ENCODE data around the gene GRK1. TPM values are rescaled to one million over a fixed set of nuclear protein-coding genes. Genes with fewer than 3 reads are reported as not detected.

GRK1 gene
- total and polyA plus RNA-seq, 2 of the 13 experiments (the other 11 are each of a cell fraction or from before 2014, with no cell fraction given) = 0.07 to 0.12 TPM

DNA sequence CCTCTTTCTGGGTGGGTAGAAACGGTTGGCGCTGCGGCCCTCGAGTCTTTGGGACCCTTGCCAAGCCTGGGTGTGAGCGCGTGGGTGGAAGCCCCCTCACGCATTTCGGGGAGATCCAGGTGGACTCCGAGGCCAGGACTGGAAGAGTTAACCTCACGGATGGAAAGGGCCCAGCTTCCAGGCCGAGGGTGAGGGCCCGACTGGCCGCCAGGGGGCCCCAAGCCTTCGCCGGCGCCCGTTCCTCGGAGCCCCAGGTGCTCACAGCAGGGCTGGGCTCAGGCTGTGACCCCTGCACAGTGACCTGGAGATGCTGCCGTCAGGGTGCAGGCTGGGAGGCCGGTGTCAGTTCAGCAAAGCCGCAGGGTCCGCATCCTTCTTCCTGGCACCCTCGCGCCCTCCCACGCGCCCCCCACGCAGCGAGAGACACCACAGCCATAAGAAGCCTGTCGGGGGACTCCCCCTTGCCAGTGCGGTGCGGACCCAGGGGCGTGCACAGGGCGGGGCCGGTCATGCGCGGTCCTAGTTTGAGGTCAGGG, 57.8 kb downstream of the GRK1 start (continued):
- TF ChIP-seq, protein P1, sequence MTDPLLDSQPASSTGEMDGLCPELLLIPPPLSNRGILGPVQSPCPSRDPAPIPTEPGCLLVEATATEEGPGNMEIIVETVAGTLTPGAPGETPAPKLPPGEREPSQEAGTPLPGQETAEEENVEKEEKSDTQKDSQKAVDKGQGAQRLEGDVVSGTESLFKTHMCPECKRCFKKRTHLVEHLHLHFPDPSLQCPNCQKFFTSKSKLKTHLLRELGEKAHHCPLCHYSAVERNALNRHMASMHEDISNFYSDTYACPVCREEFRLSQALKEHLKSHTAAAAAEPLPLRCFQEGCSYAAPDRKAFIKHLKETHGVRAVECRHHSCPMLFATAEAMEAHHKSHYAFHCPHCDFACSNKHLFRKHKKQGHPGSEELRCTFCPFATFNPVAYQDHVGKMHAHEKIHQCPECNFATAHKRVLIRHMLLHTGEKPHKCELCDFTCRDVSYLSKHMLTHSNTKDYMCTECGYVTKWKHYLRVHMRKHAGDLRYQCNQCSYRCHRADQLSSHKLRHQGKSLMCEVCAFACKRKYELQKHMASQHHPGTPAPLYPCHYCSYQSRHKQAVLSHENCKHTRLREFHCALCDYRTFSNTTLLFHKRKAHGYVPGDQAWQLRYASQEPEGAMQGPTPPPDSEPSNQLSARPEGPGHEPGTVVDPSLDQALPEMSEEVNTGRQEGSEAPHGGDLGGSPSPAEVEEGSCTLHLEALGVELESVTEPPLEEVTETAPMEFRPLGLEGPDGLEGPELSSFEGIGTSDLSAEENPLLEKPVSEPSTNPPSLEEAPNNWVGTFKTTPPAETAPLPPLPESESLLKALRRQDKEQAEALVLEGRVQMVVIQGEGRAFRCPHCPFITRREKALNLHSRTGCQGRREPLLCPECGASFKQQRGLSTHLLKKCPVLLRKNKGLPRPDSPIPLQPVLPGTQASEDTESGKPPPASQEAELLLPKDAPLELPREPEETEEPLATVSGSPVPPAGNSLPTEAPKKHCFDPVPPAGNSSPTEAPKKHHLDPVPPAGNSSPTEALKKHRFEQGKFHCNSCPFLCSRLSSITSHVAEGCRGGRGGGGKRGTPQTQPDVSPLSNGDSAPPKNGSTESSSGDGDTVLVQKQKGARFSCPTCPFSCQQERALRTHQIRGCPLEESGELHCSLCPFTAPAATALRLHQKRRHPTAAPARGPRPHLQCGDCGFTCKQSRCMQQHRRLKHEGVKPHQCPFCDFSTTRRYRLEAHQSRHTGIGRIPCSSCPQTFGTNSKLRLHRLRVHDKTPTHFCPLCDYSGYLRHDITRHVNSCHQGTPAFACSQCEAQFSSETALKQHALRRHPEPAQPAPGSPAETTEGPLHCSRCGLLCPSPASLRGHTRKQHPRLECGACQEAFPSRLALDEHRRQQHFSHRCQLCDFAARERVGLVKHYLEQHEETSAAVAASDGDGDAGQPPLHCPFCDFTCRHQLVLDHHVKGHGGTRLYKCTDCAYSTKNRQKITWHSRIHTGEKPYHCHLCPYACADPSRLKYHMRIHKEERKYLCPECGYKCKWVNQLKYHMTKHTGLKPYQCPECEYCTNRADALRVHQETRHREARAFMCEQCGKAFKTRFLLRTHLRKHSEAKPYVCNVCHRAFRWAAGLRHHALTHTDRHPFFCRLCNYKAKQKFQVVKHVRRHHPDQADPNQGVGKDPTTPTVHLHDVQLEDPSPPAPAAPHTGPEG (CRISPR knock-in tag; IDR thresholded peaks at IDR 0.05) = peak; percentile 42; the same call in 1 of the 2 replicates
- TF ChIP-seq FOXP4 (CRISPR knock-in tag; IDR thresholded peaks at IDR 0.05) = no peak
- TF ChIP-seq, protein P2, sequence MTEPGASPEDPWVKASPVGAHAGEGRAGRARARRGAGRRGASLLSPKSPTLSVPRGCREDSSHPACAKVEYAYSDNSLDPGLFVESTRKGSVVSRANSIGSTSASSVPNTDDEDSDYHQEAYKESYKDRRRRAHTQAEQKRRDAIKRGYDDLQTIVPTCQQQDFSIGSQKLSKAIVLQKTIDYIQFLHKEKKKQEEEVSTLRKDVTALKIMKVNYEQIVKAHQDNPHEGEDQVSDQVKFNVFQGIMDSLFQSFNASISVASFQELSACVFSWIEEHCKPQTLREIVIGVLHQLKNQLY (CRISPR knock-in tag; IDR thresholded peaks at IDR 0.05) = no peak
- TF ChIP-seq MBNL3 (CRISPR knock-in tag; conservative IDR thresholded peaks at IDR 0.05) = no peak
- no peak for TF ChIP-seq SNRNP70 (IDR thresholded peaks at IDR 0.05; ENCODE audit: low read depth, low read length)
- no peak for TF ChIP-seq HCFC1 (IDR thresholded peaks at IDR 0.05; ENCODE audit: low read depth, low read length)
- TF ChIP-seq HOXA5 (CRISPR knock-in tag; IDR thresholded peaks at IDR 0.05) = peak; percentile 40; the same call in 1 of the 2 replicates
- no peak for TF ChIP-seq ZNF253 (CRISPR knock-in tag; IDR thresholded peaks at IDR 0.05; ENCODE audit: borderline replicate concordance)
- no peak for TF ChIP-seq ZMAT5 (CRISPR knock-in tag; IDR thresholded peaks at IDR 0.05; ENCODE audit: borderline replicate concordance, low read depth)
- no peak for TF ChIP-seq KLF11 (CRISPR knock-in tag; IDR thresholded peaks at IDR 0.05)
- no peak for TF ChIP-seq AGO2 (optimal IDR thresholded peaks at IDR 0.05; ENCODE audit: low read depth, low read length)
- TF ChIP-seq ZNF615 (CRISPR knock-in tag; IDR thresholded peaks at IDR 0.05; ENCODE audit: borderline replicate concordance) = no peak
- TF ChIP-seq ZMYM2 (CRISPR knock-in tag; IDR thresholded peaks at IDR 0.05) = no peak
- TF ChIP-seq, protein P3, sequence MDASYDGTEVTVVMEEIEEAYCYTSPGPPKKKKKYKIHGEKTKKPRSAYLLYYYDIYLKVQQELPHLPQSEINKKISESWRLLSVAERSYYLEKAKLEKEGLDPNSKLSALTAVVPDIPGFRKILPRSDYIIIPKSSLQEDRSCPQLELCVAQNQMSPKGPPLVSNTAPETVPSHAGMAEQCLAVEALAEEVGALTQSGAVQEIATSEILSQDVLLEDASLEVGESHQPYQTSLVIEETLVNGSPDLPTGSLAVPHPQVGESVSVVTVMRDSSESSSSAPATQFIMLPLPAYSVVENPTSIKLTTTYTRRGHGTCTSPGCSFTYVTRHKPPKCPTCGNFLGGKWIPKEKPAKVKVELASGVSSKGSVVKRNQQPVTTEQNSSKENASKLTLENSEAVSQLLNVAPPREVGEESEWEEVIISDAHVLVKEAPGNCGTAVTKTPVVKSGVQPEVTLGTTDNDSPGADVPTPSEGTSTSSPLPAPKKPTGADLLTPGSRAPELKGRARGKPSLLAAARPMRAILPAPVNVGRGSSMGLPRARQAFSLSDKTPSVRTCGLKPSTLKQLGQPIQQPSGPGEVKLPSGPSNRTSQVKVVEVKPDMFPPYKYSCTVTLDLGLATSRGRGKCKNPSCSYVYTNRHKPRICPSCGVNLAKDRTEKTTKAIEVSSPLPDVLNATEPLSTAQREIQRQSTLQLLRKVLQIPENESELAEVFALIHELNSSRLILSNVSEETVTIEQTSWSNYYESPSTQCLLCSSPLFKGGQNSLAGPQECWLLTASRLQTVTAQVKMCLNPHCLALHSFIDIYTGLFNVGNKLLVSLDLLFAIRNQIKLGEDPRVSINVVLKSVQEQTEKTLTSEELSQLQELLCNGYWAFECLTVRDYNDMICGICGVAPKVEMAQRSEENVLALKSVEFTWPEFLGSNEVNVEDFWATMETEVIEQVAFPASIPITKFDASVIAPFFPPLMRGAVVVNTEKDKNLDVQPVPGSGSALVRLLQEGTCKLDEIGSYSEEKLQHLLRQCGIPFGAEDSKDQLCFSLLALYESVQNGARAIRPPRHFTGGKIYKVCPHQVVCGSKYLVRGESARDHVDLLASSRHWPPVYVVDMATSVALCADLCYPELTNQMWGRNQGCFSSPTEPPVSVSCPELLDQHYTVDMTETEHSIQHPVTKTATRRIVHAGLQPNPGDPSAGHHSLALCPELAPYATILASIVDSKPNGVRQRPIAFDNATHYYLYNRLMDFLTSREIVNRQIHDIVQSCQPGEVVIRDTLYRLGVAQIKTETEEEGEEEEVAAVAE (CRISPR knock-in tag; IDR thresholded peaks at IDR 0.05; ENCODE audit: borderline replicate concordance) = no peak
- TF ChIP-seq RXRA (CRISPR knock-in tag; IDR thresholded peaks at IDR 0.05) = no peak
- peak; percentile 17; the same call in 1 of the 2 replicates for TF ChIP-seq MED1 (CRISPR knock-in tag; IDR thresholded peaks at IDR 0.05)
- TF ChIP-seq ARHGAP35 (CRISPR knock-in tag; IDR thresholded peaks at IDR 0.05; ENCODE audit: borderline replicate concordance) = no peak

Measured in HepG2 (cell line).